EH (cell line): ENCODE data around the gene MDK.

ENCODE experiments used
- DNase-seq: peaks from one replicate; pipeline ENCODE4 v3.0.0-alpha.2; 2015; ENCODE audit warnings: low read depth

Gene MDK

DNA sequence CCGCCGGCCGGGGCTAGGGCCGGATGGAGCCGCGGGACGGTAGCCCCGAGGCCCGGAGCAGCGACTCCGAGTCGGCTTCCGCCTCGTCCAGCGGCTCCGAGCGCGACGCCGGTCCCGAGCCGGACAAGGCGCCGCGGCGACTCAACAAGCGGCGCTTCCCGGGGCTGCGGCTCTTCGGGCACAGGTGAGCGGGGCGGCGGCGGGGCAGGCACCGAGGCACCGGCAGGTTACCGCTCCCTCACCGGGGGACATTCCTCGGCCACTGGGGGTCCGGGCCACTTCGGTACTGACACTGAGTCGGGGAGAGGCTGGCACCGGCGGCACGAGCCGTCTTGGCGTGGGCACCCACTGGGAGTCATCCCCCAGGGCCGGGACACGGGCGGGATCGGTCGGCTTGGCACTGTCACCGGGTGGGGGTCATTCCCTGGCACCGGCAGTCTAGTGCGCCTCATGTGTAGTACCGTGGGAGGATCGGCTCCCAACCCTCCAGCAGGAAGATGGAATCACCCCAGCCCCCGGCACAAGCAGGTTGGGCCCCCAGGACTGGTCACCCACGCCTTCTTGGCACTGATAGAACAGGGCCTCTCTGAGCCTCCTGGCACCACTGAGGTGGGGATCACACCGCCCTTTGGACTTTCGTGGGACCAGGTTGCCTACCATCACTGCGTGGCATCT, 33.7 kb upstream of the MDK start:
- no peak for DNase-seq

DNA sequence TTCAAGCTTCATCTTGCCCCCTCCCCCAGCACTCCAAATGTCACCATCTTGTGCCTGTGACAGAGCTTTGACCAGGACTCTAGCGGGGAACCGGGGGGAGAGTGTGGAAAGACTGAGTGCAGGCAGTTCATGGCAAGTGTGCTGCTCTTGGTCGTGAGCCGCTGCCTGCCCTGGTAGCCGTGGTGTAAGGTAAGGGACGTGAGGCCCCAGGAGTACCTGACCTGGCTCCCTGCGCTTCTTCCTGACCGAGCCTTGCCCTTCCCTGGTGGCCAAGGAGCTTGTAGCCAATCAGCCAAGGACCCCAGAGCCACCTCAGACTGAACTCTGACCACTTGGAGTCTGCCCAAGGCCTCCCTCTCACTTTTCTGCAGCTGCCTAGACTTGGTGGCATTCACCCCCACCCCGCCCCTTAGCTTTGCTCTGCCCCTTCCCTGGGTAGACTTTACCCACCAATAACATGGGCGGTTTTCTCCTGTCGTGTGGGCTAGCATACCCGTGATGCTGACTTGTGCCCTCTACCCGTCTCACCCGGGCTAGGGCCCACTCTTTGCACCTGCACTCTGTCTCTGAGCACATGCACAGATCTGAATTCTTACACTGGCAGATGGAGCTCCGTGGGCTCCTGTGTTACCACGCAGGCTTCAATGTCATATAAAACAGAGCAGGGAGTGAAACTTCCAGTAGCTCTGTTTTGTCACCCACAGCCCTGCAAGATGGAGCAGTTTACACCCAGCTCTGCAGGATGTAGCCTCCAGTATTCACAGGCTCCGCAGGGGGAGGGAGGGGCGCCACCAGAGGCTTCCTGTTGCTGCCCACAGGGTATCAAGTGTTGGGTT, 32.7 kb upstream of the MDK start:
- no peak for DNase-seq

DNA sequence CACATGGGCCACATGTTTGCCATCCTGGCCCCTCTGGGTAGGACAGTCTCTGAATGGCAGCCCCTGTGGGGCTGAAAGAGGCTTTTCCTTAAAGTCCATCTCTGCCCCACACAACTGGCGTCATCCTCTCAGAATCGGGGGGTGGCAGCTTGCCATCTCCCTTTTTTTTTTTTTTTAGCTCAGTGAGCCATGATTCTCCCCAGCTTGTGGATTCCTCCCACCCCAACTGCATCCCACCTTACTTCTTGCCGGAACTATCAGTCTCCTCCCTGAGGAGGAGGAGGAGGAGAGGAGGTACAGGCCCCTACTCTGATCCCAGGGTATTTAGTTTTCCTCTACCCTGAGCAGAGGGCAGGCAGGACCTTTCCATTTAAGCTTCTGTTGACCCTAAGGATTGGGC, 30.8 kb upstream of the MDK start:
- no peak for DNase-seq

DNA sequence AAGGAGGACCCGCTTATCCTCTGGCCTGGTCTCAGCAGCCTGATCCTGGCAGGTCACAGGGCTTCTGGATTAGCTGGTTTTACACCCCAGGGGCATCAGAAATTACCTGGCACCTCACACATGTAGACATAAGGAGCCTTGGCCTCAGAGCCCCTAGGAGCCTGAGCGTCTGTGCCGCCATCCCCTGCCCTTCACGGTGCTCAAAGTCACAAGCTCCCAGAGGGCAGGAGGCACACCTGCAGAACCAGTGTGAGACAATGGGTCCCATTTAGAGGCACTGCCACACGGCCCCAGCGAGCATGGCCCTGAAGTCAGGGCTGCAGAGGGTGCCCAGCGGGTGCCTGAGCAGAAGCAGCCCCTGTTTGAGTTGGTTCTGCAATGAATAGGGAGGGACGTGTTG, 30.3 kb upstream of the MDK start:
- DNase-seq, result no peak

DNA sequence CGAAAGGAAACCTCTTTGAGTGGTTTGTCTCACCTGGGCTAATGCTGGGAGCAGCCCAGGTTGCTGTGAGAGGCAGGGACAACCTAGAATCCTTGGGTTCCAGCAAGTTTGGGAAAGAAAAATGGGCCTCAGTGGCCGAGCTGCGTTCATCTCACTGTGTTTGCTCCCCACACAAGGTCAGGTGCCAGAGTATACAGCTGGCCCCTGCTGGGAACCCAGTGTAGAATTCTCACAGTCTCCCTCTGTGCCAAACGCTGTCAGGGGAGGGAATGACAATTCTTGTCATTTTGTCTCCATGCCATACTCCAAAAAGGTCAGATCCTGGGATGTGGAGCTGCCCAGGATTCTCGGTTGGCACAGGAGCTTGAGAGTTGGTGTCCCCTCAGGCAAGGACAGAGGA, 29.9 kb upstream of the MDK start:
- DNase-seq, result no peak

DNA sequence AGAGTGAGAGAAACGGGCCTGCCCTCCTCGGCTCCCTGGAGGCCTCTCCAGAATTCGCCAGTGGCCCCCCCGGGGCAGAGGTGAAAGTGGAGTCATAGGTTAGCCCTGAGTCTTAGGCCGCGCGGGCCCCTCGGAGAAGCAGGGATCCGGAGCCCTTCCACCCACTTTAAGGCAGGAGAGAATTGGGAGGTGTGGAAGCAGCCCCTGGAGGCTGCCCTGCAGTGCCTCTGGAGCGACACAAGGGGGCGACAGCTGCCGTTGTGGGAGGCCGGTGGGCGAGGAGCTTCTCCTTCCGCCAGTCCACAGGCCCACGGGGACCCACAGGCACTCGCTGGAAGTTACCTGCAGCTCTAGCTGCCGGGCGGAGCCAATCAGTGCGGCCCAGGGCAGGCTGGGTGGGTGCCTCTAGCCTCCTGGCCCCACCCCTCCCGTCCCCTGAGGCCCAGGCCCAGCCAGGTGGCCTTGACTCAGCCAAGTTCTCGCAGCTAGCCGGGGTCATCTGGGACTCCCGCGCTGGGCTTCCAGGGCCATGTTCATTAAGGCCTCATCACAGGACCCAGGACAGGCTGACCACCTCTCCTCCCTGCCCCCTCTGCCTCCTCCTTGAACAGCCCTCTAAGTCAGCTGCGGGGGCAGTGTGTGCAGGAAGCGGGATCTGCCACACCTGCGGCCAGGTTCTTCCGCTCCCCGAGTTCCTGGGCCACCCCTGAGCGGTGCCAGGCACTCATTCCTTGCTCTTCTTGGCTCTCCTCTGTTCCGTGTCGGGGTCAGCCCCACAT, 29.2 kb upstream of the MDK start:
- peak; percentile 41 for DNase-seq

DNA sequence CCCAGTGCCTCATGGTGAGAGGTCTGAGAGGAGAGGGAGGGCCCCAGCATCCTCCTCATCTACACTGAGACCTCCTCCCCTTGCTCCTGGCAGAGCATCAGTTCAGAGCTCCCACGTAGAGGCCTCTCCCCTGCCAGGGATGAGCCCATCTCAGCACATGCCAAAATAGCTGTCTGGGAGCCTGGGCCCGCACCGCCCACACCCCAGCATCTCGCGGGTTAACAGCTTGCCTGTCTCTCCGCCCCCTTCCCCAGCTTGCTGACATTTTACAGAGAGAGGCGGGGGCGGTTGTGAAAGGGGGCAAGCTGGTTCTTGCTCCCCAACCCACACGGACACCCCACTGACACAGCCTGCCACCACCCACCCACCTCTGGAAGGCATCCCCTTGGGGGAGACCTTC, 27.8 kb upstream of the MDK start:
- no peak for DNase-seq

DNA sequence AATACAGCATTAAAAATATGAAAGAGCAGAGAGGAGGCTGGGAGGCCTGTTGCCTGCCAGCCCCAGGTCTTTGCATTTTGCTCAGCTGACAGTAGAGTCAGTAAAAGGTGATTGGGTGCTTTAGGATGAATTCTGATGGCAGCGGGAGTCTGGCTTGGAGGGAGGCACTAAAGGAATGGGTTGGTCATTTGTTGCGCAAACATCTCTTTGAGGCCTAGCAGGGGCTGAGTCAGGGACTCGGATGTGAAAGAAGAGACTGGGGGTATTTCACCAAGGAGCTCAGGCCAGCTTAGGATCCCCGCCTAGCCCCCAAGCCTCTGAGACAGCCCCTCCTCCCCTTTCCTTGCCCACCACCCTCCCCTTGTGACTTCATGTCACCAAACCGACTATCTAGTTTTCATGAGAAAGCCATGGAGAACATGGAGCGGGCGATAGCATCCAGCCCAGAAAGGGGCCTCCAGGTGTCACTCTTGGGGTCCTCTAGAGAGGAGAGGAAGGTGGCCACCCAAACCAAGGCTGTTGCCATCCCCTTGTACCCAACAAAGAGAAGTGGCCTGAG, 24.5 kb upstream of the MDK start:
- no peak for DNase-seq

DNA sequence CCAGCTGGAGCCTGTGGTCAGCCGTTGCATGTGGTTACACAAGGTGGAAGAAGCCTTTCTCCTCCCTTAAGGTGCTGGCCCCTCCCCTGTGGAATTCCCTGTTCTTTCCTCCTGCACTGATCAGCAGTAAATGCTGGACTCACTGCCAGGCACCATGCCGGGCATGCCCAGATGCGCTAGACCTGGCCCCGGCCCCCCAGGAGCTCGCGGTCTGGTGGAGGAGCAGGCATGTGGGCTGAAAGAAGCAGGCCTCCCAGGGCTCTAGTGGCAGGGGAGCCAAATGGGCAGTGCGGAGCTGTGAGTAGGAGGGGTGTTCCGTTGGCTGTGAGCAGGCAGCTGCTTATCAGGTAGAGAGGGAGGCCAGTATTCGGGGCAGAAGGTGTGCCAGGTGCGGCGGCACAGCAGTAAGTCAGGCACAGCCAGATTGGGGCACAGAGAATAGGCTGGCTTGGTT, 24.0 kb upstream of the MDK start:
- no peak for DNase-seq

DNA sequence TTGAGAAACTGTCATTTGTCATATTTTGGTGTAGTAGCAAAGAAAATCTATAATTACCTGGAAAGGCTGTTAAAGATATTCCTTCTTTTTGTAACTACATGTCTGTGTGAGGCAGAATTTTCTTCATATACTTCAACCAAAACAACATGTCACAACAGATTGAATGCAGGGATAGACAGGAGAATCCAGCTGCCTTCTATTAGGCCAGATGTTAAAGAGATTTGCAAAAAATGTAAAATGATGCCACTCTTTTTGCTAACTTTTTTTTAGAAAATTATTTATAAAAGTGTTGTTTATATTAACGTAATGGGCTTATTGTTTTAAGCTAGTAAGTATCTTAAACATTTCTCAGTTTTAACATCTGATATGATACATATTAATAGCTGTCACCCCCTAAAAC, 21.5 kb upstream of the MDK start:
- DNase-seq, result no peak

DNA sequence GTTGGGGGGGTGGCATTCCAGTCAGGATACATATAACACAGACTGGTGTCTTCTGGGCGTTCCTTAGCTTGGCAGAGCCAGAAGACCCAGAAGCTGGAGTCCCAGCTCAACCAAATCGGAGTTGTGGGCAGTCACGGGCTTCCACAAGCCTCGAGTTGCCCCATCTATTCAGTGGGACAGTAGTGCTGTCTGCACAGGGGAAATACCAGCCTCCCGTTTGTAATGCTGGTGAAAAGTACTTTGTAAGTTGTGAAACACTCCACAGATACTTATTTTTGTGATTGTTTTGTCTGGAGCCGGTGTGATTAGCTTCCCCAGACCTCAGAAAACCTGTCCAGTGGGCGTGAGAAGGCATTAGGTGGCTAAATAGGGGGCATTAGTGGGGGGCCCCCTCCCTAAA, 20.6 kb upstream of the MDK start:
- DNase-seq, result no peak

DNA sequence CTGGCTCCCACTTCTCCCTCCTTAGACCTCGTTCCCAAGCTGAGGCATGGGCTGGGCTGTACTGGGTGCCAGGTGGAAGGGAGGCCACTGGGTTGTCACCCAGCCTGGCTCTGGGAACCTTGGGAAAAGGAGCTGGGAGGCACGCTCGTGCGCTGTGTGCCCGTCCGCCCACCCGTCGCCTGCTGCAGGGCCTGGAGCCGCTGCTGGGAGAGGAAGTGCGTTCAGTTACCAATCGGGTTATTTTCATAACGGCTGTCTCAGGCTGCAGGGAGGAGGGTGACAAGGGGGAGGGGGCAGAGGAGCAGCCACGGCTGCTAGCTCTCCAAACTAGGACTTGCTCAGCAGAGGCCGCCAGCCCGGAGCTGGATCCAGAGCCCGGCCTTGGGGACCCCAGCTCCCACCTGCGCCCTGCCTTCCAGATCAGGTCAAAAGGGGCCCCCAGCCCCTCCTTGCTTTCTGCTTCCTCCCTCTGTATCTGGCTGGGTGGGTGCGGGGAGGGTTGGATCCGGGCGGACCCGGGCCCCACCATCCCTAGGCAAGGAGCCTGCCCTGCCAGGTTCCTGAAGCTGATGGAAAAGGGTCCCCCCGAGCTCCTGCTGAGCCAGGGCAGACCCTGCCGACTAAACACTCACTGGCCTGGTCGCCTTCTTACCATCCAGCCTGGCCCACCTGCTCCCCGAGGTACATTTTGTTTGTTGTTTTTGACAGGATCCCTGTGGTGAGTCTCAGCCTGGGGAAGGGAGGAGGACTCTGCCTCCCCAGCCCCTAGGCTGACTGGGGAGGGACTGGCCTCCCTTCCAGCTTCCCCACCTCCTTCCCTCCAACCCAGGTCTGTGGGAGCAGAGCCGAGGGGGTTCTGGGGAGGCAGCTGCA, 19.9 kb upstream of the MDK start:
- DNase-seq, result peak; percentile 59

DNA sequence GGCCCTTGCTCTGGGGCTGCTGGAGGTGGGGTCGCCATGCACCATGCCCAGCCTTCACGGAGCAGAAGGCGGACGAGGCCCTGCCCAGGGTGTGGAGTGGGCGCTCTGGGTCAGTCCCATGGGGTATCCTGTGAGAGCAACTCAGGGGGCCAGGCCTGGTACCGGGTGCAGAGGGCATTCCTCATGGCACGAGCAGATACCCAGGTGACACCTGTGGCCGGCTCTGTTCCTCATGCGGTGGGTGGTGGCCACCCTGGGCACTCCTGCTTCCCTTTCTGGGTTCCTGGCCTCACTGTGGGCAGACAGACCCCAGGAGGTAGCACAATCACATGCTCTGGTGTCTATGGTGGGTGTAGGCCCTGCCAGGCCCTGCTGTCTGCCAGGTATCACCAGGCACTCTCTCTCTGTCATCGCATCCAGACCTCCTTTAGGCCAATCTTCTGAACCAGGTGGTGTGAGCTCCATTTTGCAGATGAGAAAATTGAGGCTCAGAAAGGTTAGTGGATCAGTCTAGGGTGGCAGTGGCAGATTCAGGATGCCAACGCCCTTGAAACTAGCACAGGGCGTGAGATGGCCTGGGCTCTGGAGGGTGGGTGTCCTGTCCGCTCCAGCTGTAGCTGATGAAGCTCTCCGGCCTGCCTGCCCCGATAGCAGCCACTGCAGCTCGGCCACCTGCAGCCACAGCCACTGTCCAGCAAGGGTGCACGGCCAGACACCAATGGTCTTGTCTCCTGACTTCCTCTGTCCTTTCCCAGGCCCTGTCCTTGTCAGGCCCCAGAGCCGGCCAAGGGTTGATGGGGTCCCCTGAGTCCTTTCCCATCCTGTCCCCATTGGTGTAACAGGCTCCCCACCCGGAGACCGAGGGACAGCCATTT, 19.1 kb upstream of the MDK start:
- DNase-seq, result no peak

DNA sequence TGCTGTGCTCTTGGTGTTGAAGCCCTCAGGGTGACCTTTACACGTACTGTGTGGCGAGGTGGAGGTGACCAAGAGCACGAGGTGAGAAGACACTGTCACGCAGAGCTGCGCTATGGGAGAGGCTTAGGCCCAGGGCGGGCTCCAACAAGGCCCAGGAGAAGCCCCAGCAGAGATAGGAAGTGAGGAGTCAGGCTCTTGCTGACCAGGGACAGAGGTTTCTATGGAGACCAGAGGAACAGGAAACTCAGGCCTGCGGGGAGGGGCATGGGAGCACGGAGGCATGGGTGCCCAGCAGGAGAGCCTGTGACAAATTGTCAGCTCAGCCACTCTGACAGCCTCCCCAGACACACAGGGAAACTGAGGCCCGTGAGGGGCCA, 18.4 kb upstream of the MDK start:
- peak; percentile 86 for DNase-seq

DNA sequence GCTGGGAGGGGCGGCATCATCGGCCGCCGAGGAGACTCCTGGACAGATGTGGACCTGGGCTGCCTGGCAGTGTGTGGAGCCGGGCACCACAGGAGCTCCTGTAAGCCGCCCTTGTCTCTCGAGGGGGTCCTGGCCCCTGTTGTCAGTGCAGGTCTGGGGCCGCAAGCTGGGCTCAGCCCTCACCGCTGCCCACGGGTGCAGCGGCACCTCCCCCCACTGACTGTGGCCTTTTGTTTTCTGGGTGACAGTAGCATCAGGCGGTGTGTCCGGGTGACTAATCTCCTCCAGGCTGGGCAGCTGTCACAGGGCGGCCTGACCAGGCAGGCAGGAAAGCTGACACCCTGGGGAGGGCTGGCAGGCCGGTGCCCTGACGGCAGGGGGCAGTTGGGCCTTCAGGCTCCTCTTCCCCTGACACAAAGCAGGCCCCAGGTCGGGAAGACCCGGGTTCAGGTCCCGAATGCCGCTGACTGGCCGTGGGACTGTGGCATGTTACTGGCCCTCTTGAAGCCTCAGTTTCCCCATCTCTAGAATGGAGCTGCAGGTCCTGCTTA, 17.9 kb upstream of the MDK start:
- peak; percentile 69 for DNase-seq

DNA sequence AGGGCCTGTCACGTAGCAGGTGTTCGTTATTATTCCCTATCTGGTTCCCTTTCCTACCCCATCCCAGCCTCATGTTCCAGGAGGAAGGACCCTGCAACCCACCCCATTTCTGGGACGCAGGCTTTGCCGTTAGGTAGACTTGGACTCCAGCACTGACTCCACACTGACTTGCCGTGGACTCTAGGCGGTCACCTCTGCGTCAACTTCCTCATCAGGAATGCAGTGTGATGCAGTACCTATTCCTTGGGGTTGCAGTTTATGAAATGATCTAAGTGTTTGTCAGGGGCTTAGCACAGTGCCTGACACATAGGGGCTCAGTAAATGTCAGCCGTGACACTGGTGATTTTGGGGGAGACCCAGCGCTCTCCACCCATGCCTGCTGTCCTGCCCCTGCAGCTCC, 17.4 kb upstream of the MDK start:
- DNase-seq, result no peak

DNA sequence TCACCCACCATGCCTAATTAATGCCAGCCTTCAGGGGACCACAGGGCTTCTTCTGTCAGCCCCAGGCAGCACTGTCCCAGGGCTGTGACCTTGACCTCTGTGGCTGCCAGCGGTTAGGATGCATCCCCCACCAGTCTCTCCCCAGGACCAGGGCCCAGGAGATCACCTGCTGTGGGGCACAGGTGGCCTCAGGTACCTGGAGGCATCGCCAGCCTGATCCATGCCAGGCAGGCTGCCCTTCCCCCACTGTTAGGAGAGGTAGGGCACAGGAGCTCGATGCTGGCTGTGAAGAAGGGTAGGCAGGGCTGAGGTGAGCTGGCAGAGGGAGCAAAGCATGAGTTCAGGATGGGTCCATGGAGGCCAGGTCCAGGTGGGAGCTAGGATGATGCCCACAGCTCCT, 16.7 kb upstream of the MDK start:
- no peak for DNase-seq

DNA sequence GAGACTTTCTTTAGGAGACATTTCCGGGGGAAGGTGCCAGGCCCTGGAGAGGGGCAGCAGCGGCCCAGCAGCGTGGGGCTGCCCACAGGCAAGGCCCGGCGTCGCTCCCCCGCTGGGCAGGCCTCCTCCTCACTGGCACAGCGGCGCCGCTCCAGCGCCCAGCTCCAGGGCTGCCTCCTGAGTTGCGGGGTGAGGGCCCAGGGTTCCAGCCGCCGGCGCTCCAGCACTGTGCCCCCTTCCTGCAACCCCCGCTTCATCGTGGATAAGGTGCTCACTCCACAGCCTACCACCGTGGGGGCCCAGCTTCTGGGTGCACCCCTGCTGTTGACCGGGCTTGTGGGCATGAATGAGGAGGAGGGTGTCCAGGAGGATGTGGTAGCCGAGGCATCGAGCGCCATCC, 15.2 kb upstream of the MDK start:
- DNase-seq, result no peak

DNA sequence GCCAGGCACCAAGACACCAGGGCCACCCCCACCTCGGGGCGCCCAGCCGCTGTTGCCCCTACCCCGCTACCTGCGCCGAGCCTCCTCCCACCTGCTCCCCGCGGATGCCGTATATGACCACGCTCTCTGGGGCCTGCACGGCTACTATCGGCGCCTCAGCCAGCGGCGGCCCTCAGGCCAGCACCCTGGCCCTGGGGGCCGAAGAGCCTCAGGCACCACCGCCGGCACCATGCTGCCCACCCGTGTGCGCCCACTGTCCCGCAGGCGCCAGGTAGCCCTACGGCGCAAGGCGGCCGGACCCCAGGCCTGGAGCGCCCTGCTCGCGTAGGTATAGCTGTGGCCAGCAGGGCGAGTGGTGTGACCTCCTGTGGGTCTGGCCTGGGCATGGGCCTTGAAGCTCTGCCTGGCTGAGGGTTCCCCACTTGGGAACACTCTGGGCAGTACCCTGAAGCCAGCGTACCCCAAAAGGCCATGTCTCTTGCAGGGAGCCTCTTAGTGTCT, 14.8 kb upstream of the MDK start:
- DNase-seq, result no peak

DNA sequence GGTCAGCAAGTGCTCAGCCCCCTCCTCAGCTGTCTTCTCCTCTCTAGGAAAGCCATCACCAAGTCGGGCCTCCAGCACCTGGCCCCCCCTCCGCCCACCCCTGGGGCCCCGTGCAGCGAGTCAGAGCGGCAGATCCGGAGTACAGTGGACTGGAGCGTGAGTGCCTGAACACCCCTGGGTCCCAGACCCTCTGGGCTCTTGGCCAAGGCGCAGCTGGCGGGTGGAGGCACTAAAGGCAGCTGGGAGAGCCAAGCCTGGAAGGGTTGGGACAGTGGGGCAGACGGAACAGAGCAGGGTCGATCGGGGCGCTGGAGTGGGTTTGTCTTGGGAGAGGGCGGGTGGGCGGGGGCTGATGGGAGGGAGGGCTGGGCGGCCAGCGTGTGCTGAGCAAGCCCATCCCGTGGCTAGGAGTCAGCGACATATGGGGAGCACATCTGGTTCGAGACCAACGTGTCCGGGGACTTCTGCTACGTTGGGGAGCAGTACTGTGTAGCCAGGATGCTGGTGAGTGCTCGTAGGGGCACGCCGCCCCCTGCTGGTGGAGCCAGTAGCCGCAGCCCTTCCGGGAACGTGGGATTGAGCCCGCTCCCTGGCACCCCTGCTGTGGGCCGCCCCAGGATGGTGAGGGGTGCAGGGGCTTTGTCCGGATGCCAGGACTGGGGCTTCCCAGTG, 14.1 kb upstream of the MDK start:
- DNase-seq, result peak; percentile 59
